Glomerular endothelial cell (primary cell): ENCODE measurements around the gene NRL. TPM values are rescaled to one million over a fixed set of nuclear protein-coding genes. Genes with fewer than 3 reads are reported as not detected.

Experiments
- total RNA-seq: library from RNA; depleted of rRNA; stranded (reverse); fragments of >200 nt; gene quantifications from 2 replicates; pipeline ENCODE4 v1.2.3, GENCODE V29; 2015

The NRL gene
- total RNA-seq, 1 donor from 2014 or later = 0.70 TPM

Other genes starting within 250 kb of the NRL start
- 24.2 and 46.5 TPM in 2 replicates for gene DHRS4, start 161.2 kb downstream of the NRL start, total RNA-seq
- 8.5 and 8.7 TPM in 2 replicates for gene DHRS4L2, start 126.0 kb downstream of the NRL start, total RNA-seq
- gene CARMIL3, start 62.9 kb downstream of the NRL start, total RNA-seq = 0.06 and 0.19 TPM in 2 replicates
- gene CPNE6, start 43.4 kb downstream of the NRL start, total RNA-seq = not detected in 2 replicates
- gene PCK2, start 20.6 kb downstream of the NRL start, total RNA-seq = 6.4 and 11.4 TPM in 2 replicates
- 36.4 and 57.0 TPM in 2 replicates for gene DCAF11, start 172 bp downstream of the NRL start, total RNA-seq
- gene FITM1, start 15.7 kb upstream of the NRL start, total RNA-seq = 0.29 TPM in 1 of 2 replicates, not detected in the other
- 235 and 321 TPM in 2 replicates for gene PSME1, start 21.2 kb upstream of the NRL start, total RNA-seq
- 12.3 and 16.9 TPM in 2 replicates for gene EMC9, start 26.6 kb upstream of the NRL start, total RNA-seq
- 101 and 165 TPM in 2 replicates for gene PSME2, start 31.7 kb upstream of the NRL start, total RNA-seq
- 42.1 and 77.5 TPM in 2 replicates for gene RNF31, start 32.5 kb upstream of the NRL start, total RNA-seq
- 45.4 and 73.1 TPM in 2 replicates for gene IRF9, start 46.3 kb upstream of the NRL start, total RNA-seq
- gene REC8, start 57.1 kb upstream of the NRL start, total RNA-seq = 46.3 and 55.0 TPM in 2 replicates
- gene IPO4, start 73.9 kb upstream of the NRL start, total RNA-seq = 41.5 and 52.4 TPM in 2 replicates
- gene TM9SF1, start 80.5 kb upstream of the NRL start, total RNA-seq = 77.2 and 94.9 TPM in 2 replicates
- gene TSSK4, start 90.7 kb upstream of the NRL start, total RNA-seq = not detected in 2 replicates
- 32.0 and 52.3 TPM in 2 replicates for gene CHMP4A, start 98.5 kb upstream of the NRL start, total RNA-seq
- 10.2 and 11.2 TPM in 2 replicates for gene MDP1, start 101.1 kb upstream of the NRL start, total RNA-seq
- 226 and 248 TPM in 2 replicates for gene NEDD8, start 117.4 kb upstream of the NRL start, total RNA-seq
- gene GMPR2, start 118.0 kb upstream of the NRL start, total RNA-seq = 51.6 and 94.0 TPM in 2 replicates
- gene TINF2, start 127.7 kb upstream of the NRL start, total RNA-seq = 40.6 and 42.4 TPM in 2 replicates
- gene TGM1, start 148.2 kb upstream of the NRL start, total RNA-seq = 0.64 and 2.5 TPM in 2 replicates
- gene RABGGTA, start 156.6 kb upstream of the NRL start, total RNA-seq = 28.7 and 42.6 TPM in 2 replicates
- gene DHRS1, start 184.8 kb upstream of the NRL start, total RNA-seq = 18.0 and 36.1 TPM in 2 replicates
- 19.3 and 25.6 TPM in 2 replicates for gene NOP9, start 184.9 kb upstream of the NRL start, total RNA-seq
- gene CIDEB, start 193.0 kb upstream of the NRL start, total RNA-seq = 2.0 and 2.5 TPM in 2 replicates
- gene LTB4R2, start 195.2 kb upstream of the NRL start, total RNA-seq = 1.8 and 8.4 TPM in 2 replicates
- 5.3 and 7.9 TPM in 2 replicates for gene LTB4R, start 196.6 kb upstream of the NRL start, total RNA-seq
- 63.3 and 115 TPM in 2 replicates for gene ADCY4, start 220.1 kb upstream of the NRL start, total RNA-seq
- 1.3 and 2.6 TPM in 2 replicates for gene RIPK3, start 225.0 kb upstream of the NRL start, total RNA-seq